HG03108 (cell line): ENCODE results near the gene KCNA1.
A peak's percentile ranks its signal among the peaks of the same experiment; 100 is the strongest.

Experiments
- ATAC-seq: cut with Tn5 transposase; IDR thresholded peaks from one replicate; pipeline ENCODE4 v1.9.1; 2021; ENCODE audit warnings: moderate library complexity; ENCODE audit not compliant: unreplicated experiment

Gene KCNA1

GRCh38 chr12:4910502-4911315 is 1.0 kb downstream of the KCNA1 start:
- ATAC-seq, result no peak

- ATAC-seq, result no peak
These were observed 1.8 kb downstream of the KCNA1 start for GRCh38 chr12:4911316-4911994.

GRCh38 chr12:4914720-4915119 is 5.0 kb downstream of the KCNA1 start:
- ATAC-seq, result no peak

GRCh38 chr12:4915752-4916151 is 6.0 kb downstream of the KCNA1 start:
- no peak for ATAC-seq

GRCh38 chr12:4918950-4919660 is 9.4 kb downstream of the KCNA1 start:
- no peak for ATAC-seq

GRCh38 chr12:4932576-4932975 is 22.9 kb downstream of the KCNA1 start:
- ATAC-seq, result no peak

- no peak for ATAC-seq
These were observed 23.7 kb downstream of the KCNA1 start for GRCh38 chr12:4933411-4933810.

GRCh38 chr12:4934407-4935035 is 24.8 kb downstream of the KCNA1 start:
- ATAC-seq, result no peak

GRCh38 chr12:4938900-4939299 is 29.2 kb downstream of the KCNA1 start:
- ATAC-seq, result no peak

- ATAC-seq, result no peak
These were observed 29.8 kb downstream of the KCNA1 start for GRCh38 chr12:4939418-4940023.

GRCh38 chr12:4943067-4943937 is 33.6 kb downstream of the KCNA1 start:
- peak; percentile 73 for ATAC-seq

- ATAC-seq, result peak; percentile 22
These were observed 34.2 kb downstream of the KCNA1 start for GRCh38 chr12:4943938-4944284.

- ATAC-seq, result no peak
These were observed 37.5 kb downstream of the KCNA1 start for GRCh38 chr12:4947253-4947652.

- no peak for ATAC-seq
These were observed 41.4 kb downstream of the KCNA1 start for GRCh38 chr12:4951083-4951482.

GRCh38 chr12:4951601-4952000 is 41.9 kb downstream of the KCNA1 start:
- no peak for ATAC-seq

- ATAC-seq, result no peak
These were observed 45.1 kb downstream of the KCNA1 start for GRCh38 chr12:4954621-4955354.

- no peak for ATAC-seq
These were observed 46.3 kb downstream of the KCNA1 start for GRCh38 chr12:4956054-4956453.

- ATAC-seq, result no peak
These were observed 47.3 kb downstream of the KCNA1 start for GRCh38 chr12:4956968-4957367.

GRCh38 chr12:4957761-4958160 is 48.1 kb downstream of the KCNA1 start:
- no peak for ATAC-seq
